Measurements from ENCODE around the gene NACC2. TPM values are rescaled to one million over a fixed set of nuclear protein-coding genes. Genes with fewer than 3 reads are reported as not detected.

The NACC2 gene
- total RNA-seq, 1 donor from 2014 or later = 3.6 TPM

- no peak overlapping the region for H3K4me3 Mint-ChIP-seq
- H3K36me3 Mint-ChIP-seq (ENCODE audit: low read depth) = no peaks in the 10 kb centered on the region
- no peaks in the 10 kb centered on the region for H3K4me1 Mint-ChIP-seq
- H3K9me3 Mint-ChIP-seq = no peaks in the 10 kb centered on the region
- no peaks in the 10 kb centered on the region for H3K27me3 Mint-ChIP-seq
- intact Hi-C loops (cut with micrococcal nuclease) = no loop called here
- DNase-seq = no peak
- no peak overlapping the region for H3K27ac Mint-ChIP-seq
Observed at GRCh38 chr9:136024696-136025316, 70.3 kb downstream of the NACC2 start.

GRCh38 chr9:136024286-136024685, 70.8 kb downstream of the NACC2 start:
- Mint-ChIP-seq H3K27me3 (no peaks in the 10 kb centered on the region), H3K9me3 (no peaks in the 10 kb centered on the region), H3K4me1 (no peaks in the 10 kb centered on the region), H3K27ac (no peak overlapping the region), H3K4me3 (no peak overlapping the region), H3K36me3 (ENCODE audit: low read depth) (no peaks in the 10 kb centered on the region)
- intact Hi-C loops (cut with micrococcal nuclease) = no loop called here
- no peak for DNase-seq

GRCh38 chr9:136023410-136024225, 71.5 kb downstream of the NACC2 start:
- Mint-ChIP-seq H3K4me1 (no peaks in the 10 kb centered on the region), H3K9me3 (no peaks in the 10 kb centered on the region), H3K27me3 (no peaks in the 10 kb centered on the region), H3K4me3 (no peak overlapping the region), H3K27ac (no peak overlapping the region), H3K36me3 (ENCODE audit: low read depth) (no peaks in the 10 kb centered on the region)
- no peak for DNase-seq
- intact Hi-C loops (cut with micrococcal nuclease) = no loop called here

GRCh38 chr9:136022731-136023409, 72.2 kb downstream of the NACC2 start:
- intact Hi-C loops (cut with micrococcal nuclease) = no loop called here
- no peak overlapping the region for H3K4me3 Mint-ChIP-seq
- no peaks in the 10 kb centered on the region for H3K9me3 Mint-ChIP-seq
- no peak for DNase-seq
- H3K4me1 Mint-ChIP-seq = no peaks in the 10 kb centered on the region
- no peaks in the 10 kb centered on the region for H3K27me3 Mint-ChIP-seq
- no peaks in the 10 kb centered on the region for H3K36me3 Mint-ChIP-seq (ENCODE audit: low read depth)
- no peak overlapping the region for H3K27ac Mint-ChIP-seq

- H3K27me3 Mint-ChIP-seq = no peaks in the 10 kb centered on the region
- intact Hi-C loops (cut with micrococcal nuclease) = no loop called here
- H3K27ac Mint-ChIP-seq = no peak overlapping the region
- H3K9me3 Mint-ChIP-seq = no peaks in the 10 kb centered on the region
- no peak overlapping the region for H3K4me3 Mint-ChIP-seq
- no peaks in the 10 kb centered on the region for H3K36me3 Mint-ChIP-seq (ENCODE audit: low read depth)
- H3K4me1 Mint-ChIP-seq = no peaks in the 10 kb centered on the region
- DNase-seq = no peak
Observed at GRCh38 chr9:136021872-136022681, 73.0 kb downstream of the NACC2 start.

GRCh38 chr9:136021171-136021871, 73.8 kb downstream of the NACC2 start:
- Mint-ChIP-seq H3K4me1 (no peaks in the 10 kb centered on the region), H3K36me3 (ENCODE audit: low read depth) (no peaks in the 10 kb centered on the region), H3K27ac (no peak overlapping the region), H3K4me3 (no peak overlapping the region), H3K9me3 (no peaks in the 10 kb centered on the region), H3K27me3 (no peaks in the 10 kb centered on the region)
- no peak for DNase-seq
- intact Hi-C loops (cut with micrococcal nuclease) = no loop called here

GRCh38 chr9:136020671-136021070, 74.4 kb downstream of the NACC2 start:
- no peak for DNase-seq
- no peak overlapping the region for H3K4me3 Mint-ChIP-seq
- no peak overlapping the region for H3K27ac Mint-ChIP-seq
- H3K4me1 Mint-ChIP-seq = no peaks in the 10 kb centered on the region
- no peaks in the 10 kb centered on the region for H3K36me3 Mint-ChIP-seq (ENCODE audit: low read depth)
- intact Hi-C loops (cut with micrococcal nuclease) = no loop called here
- no peaks in the 10 kb centered on the region for H3K27me3 Mint-ChIP-seq
- H3K9me3 Mint-ChIP-seq = no peaks in the 10 kb centered on the region

- intact Hi-C loops (cut with micrococcal nuclease) = no loop called here
- Mint-ChIP-seq H3K4me3 (no peak overlapping the region), H3K27ac (no peak overlapping the region), H3K36me3 (ENCODE audit: low read depth) (no peaks in the 10 kb centered on the region), H3K4me1 (no peaks in the 10 kb centered on the region), H3K9me3 (no peaks in the 10 kb centered on the region), H3K27me3 (no peaks in the 10 kb centered on the region)
- no peak for DNase-seq
Observed at GRCh38 chr9:136020206-136020605, 74.9 kb downstream of the NACC2 start.

- H3K27ac Mint-ChIP-seq = no peak overlapping the region
- intact Hi-C loops (cut with micrococcal nuclease) = no loop called here
- DNase-seq = no peak
- no peaks in the 10 kb centered on the region for H3K36me3 Mint-ChIP-seq (ENCODE audit: low read depth)
- H3K4me1 Mint-ChIP-seq = no peaks in the 10 kb centered on the region
- no peaks in the 10 kb centered on the region for H3K9me3 Mint-ChIP-seq
- no peak overlapping the region for H3K4me3 Mint-ChIP-seq
- H3K27me3 Mint-ChIP-seq = no peaks in the 10 kb centered on the region
Observed at GRCh38 chr9:136019681-136020060, 75.4 kb downstream of the NACC2 start.

GRCh38 chr9:136019041-136019680, 75.9 kb downstream of the NACC2 start:
- no peak overlapping the region for H3K27ac Mint-ChIP-seq
- no peak for DNase-seq
- H3K27me3 Mint-ChIP-seq = no peaks in the 10 kb centered on the region
- H3K9me3 Mint-ChIP-seq = no peaks in the 10 kb centered on the region
- H3K4me3 Mint-ChIP-seq = no peak overlapping the region
- intact Hi-C loops (cut with micrococcal nuclease) = no loop called here
- no peaks in the 10 kb centered on the region for H3K36me3 Mint-ChIP-seq (ENCODE audit: low read depth)
- no peaks in the 10 kb centered on the region for H3K4me1 Mint-ChIP-seq

- Mint-ChIP-seq H3K36me3 (ENCODE audit: low read depth) (no peaks in the 10 kb centered on the region), H3K27ac (no peak overlapping the region), H3K4me3 (no peak overlapping the region), H3K9me3 (no peaks in the 10 kb centered on the region), H3K27me3 (no peaks in the 10 kb centered on the region), H3K4me1 (no peaks in the 10 kb centered on the region)
- no peak for DNase-seq
- intact Hi-C loops (cut with micrococcal nuclease) = no loop called here
Observed at GRCh38 chr9:136018257-136019031, 76.6 kb downstream of the NACC2 start.

- H3K4me3 Mint-ChIP-seq = no peak overlapping the region
- H3K9me3 Mint-ChIP-seq = no peaks in the 10 kb centered on the region
- H3K36me3 Mint-ChIP-seq (ENCODE audit: low read depth) = no peaks in the 10 kb centered on the region
- H3K4me1 Mint-ChIP-seq = no peaks in the 10 kb centered on the region
- intact Hi-C loops (cut with micrococcal nuclease) = no loop called here
- H3K27ac Mint-ChIP-seq = no peak overlapping the region
- DNase-seq = no peak
- H3K27me3 Mint-ChIP-seq = no peaks in the 10 kb centered on the region
Observed at GRCh38 chr9:136017289-136018190, 77.5 kb downstream of the NACC2 start.
